Muscle of arm (tissue), 12 donors: ENCODE results near the gene KLF5. TPM values are rescaled to one million over a fixed set of nuclear protein-coding genes. Genes with fewer than 3 reads are reported as not detected.

Experiments
- DNase-seq: peaks from one replicate; pipeline ENCODE4 v3.0.0-alpha.2; 2013
- polyA plus RNA-seq, 12 donors: library from polyadenylated mRNA; unstranded; fragments of 120-200 nt; gene quantifications; one replicate each; pipeline ENCODE4 v1.2.1, GENCODE V29; 2013; ENCODE audit not compliant: insufficient read length in 12 of 12

KLF5 gene
- polyA plus RNA-seq, 12 donors, result 31.7 to 219 (median 45.8) TPM; not detected in 1

- DNase-seq, result no peak
Observed at GRCh38 chr13:73057284-73058063, 1.3 kb upstream of the KLF5 start.

GRCh38 chr13:73058064-73058313, 816 bp upstream of the KLF5 start:
- no peak for DNase-seq

DNA sequence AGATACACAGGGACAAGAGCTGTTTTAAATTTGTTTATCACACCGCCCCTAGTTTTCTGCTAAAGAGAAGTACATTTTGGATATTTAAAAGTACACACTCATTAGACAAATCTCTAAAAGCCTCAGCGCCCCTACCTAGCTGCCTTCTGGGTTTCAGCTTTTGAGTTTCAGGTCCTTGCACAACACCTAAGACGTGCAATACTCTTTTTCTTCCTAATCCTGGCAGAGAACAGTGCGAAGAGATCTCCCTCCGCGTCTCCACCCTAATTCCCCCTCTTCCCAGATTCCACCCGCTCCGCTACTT, 421 bp upstream of the KLF5 start:
- DNase-seq, result no peak

- DNase-seq, result no peak
Observed at GRCh38 chr13:73059460-73060250, 850 bp downstream of the KLF5 start.

DNA sequence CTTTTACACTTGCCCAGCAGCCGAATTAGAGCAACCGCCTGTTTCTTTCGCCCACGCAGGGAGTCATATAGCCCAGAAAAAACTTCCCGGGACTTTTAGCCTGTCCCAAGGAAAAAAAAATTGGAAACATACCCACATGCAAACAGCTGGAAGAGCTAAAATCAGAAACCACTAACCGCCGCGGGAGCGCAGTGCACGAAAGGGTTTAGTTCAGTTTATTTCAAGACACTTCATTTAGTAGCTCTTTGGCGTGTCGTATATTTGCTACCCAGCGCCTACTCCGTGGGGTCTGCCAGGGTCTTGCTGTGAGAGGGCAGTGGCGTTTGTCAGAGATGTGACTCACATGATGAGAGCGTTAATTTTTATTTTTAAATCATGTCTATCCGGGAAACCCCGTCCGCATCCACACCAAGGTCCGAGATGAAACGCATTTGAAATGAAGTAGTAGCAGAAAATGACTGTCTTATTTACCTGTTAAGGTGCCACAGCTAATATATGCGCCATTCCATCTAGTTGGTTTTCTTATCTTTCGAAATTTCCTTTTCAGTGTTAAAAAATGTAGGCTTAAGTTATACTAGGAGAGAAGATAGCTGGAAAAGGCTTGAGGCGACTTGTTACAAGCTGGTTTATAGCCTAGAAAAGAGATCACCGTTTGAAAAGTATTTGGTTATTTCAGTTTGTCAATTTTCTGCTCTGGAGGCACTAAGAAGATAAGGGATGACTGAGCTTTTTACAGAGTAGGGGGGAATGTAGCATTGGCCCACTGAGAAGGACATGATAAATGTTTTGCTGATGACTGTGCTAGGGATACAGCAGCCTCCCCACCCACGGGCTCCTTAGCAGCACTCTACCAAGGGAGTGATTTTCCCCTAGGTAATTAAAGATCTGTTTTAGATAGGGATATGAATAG, 1.7 kb downstream of the KLF5 start:
- peak; percentile 64 for DNase-seq

DNA sequence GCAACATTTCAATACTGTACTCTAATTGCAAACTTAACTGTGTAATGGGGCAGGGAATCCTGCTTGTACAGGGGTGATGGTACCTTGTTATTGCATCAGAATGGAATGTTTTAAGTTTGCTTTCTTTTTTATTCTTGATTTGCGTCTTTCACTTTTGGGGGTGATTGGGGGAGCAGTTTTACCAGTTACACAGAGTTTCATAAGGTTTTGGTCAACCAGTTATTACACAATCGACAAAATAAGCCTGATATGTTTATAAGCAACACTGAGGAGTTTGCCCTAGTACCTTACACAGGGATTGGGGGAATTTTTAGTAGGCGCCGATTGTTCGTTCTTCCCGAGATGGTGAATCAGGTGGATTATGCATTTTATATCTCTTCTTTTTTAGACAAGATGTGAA, 2.7 kb downstream of the KLF5 start:
- no peak for DNase-seq

- no peak for DNase-seq
Observed at GRCh38 chr13:73061876-73062275, 3.1 kb downstream of the KLF5 start.

DNA sequence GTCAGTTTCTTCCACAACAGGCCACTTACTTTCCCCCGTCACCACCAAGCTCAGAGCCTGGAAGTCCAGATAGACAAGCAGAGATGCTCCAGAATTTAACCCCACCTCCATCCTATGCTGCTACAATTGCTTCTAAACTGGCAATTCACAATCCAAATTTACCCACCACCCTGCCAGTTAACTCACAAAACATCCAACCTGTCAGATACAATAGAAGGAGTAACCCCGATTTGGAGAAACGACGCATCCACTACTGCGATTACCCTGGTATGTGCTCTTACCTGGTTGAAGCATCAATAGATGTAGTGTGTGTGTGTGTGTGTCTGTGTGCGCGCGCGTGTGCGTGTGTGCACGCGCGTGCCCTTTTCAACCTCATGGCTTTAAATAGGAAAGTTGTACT, 3.7 kb downstream of the KLF5 start:
- no peak for DNase-seq

DNA sequence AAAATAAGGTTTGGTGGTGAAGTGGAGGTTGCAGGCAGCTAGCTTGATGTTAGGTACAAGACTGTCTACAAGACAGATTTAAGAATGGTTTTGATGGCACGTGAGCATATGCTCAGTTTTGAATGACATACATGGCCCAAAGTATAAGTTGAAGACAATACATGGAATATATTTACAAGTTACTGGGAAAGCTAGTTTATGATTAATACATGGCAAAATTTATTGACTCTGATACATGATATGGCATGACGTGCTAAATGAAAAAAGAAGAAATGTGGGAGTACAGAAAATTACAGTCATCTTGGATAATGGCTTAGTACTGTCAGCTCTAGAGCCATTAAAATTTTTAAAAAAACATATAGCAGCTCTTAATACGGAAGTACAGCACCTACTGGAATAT, 4.4 kb downstream of the KLF5 start:
- no peak for DNase-seq

GRCh38 chr13:73065036-73065435, 6.2 kb downstream of the KLF5 start:
- DNase-seq, result no peak

- no peak for DNase-seq
Observed at GRCh38 chr13:73065665-73066340, 7.0 kb downstream of the KLF5 start.

DNA sequence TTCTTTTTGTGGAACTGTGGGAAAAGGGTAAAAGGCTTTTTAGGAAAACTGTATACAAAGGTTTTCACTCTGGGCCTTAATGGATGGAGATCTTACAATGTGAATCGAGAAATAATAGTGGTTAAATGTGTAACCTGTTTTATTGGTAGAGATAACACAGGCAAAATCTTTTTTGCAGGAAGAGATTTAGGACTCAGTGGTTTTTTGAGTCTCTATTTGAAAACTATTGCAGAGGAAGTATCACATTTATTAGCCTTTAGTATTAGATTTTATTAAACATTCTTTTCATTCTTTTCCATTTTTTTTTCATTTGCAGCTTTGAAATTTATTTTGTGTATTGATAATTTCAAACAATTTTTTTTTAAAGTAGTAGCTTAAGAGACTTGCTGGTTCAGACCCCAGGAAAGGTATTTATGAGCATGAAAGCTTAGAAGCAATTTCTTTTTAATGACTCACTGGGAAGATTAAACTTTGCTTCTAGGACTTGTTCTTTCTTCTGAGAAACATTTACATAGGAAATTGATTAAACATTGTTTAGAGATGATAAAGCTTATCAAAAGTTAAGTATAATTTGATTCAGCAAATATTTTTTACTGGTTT, 10.5 kb downstream of the KLF5 start:
- no peak for DNase-seq

- no peak for DNase-seq
Observed at GRCh38 chr13:73070451-73071098, 11.8 kb downstream of the KLF5 start.

DNA sequence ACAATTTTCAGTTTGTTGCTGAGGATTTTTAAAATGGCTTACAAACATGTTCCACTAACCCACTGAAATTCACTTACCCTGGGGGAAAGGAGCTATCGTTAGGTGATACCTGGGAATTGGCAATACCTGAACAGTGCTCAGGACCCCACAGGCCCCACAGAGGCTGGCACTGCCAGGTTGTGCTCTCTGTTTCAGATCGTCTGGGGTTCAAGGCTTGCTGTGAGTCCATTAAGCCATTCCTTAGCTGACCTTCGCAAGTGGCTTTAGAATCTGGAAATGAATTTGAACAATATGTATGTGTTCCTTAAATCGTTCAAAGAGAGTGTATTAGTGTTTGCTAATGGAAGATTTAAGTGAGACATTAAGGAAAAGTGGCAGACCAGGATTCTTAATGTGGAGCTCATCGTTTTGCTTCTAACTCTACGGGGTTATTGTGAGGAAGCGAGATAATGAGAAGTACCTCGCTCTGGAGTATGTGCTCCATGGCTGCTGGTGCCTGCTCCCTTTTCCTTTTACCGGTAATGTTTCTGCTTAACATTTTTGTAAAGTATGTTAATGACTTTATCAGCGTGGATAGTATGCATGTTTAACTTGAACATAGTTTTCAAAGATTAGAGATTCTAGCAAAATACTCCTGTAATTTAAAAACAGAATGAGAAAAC, 13.6 kb downstream of the KLF5 start:
- DNase-seq, result no peak

- DNase-seq, result no peak
Observed at GRCh38 chr13:73073050-73073449, 14.2 kb downstream of the KLF5 start.

GRCh38 chr13:73074014-73074413, 15.2 kb downstream of the KLF5 start:
- DNase-seq, result no peak

DNA sequence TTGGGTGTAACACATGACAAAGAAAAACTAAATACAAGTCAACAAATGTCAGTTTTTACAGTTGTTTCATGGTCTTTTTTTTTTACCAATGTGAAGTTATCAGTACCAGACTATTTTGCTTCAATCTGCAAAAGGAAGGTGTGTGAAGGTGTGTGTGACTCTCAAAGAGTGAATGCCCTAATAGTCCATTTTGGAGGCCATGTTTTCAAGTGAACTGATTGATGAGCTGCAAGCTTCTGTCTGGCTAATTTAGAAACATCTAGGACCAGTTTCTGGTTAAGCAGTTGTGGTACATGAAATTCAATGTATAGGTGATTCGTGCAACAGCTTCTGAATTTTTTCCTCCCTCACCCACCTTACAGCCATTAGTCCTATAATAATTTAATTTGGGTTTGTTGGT, 16.1 kb downstream of the KLF5 start:
- no peak for DNase-seq

- DNase-seq, result no peak
Observed at GRCh38 chr13:73075546-73075945, 16.7 kb downstream of the KLF5 start.

DNA sequence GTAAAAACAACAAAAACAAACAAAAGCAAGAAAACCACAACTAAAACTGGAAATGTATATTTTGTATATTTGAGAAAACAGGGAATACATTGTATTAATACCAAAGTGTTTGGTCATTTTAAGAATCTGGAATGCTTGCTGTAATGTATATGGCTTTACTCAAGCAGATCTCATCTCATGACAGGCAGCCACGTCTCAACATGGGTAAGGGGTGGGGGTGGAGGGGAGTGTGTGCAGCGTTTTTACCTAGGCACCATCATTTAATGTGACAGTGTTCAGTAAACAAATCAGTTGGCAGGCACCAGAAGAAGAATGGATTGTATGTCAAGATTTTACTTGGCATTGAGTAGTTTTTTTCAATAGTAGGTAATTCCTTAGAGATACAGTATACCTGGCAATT, 17.1 kb downstream of the KLF5 start:
- DNase-seq, result no peak

DNA sequence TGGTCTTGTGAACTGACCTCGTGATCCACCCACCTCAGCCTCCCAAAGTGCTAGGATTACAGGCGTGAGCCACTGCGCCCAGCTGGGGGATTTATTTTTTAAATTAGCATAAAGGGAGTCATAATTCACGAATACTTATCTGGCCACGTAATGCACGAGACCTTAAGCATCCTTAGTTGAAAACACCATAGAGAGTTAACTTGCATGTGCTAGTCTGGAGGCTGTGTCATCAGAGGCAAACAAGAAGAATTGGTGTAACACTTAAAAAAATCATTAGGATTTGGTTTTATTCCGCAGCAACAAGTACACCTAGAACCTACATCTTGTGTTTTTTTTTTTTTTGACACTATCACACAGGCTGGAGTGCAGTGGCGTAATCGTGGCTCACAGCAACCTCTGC, 19.1 kb downstream of the KLF5 start:
- no peak for DNase-seq

- DNase-seq, result no peak
Observed at GRCh38 chr13:73079359-73079758, 20.6 kb downstream of the KLF5 start.
